ENCODE results near the gene TMEM51.

TMEM51 gene

DNA sequence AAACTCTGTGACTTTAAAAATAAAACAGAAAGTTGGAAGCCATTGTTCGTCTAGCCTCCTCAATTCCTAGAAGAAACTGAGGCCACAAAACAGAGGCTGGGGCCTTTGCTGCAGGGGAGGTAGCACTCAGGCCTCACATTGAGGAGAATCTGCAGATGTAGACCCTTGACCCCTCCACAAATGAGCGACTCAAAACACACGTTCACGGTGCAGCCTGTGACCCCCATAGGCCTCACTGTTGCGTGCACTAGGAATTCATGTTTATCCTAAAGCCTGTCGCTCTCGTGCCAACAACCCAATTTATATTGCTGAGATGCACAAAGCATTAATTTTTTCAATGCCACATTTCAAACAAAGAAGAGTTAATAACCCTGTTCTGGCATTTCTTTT is 5.6 kb downstream of the TMEM51 start:
- H3K4me3 ChIP-seq (replicated peaks; ENCODE audit: low read depth, low read length): no peak overlapping the region
- H3K27me3 ChIP-seq (replicated peaks; ENCODE audit: control insufficient read depth, insufficient read depth, low read length): no peaks in the 10 kb centered on the region; the same call in 1 of the 2 replicates
- no peak for DNase-seq (ENCODE audit: extremely low read depth, insufficient read length)
- no peaks in the 10 kb centered on the region for H3K36me3 ChIP-seq (ENCODE audit: control insufficient read depth, insufficient read depth, low read length)
- no peak for TF ChIP-seq CTCF (IDR thresholded peaks at IDR 0.05; ENCODE audit: insufficient read depth, low read length, poor library complexity, severe bottlenecking)

GRCh38 chr1:15160626-15161025 is 7.1 kb downstream of the TMEM51 start:
- TF ChIP-seq CTCF (IDR thresholded peaks at IDR 0.05; ENCODE audit: insufficient read depth, low read length, poor library complexity, severe bottlenecking): no peak

GRCh38 chr1:15167386-15167785 is 13.8 kb downstream of the TMEM51 start:
- no peak for DNase-seq (ENCODE audit: extremely low read depth, insufficient read length)

More at GRCh38 chr1:15160626-15161025, 7.1 kb downstream of the TMEM51 start:
- Histone ChIP-seq H3K36me3 (ENCODE audit: control insufficient read depth, insufficient read depth, low read length) (no peaks in the 10 kb centered on the region), H3K4me3 (replicated peaks; ENCODE audit: low read depth, low read length) (no peak overlapping the region), H3K27me3 (replicated peaks; ENCODE audit: control insufficient read depth, insufficient read depth, low read length) (no peaks in the 10 kb centered on the region)
- no peak for DNase-seq (ENCODE audit: extremely low read depth, insufficient read length)

GRCh38 chr1:15168479-15168878 is 14.9 kb downstream of the TMEM51 start:
- H3K36me3 ChIP-seq (ENCODE audit: control insufficient read depth, insufficient read depth, low read length): no peaks in the 10 kb centered on the region
- H3K4me3 ChIP-seq (replicated peaks; ENCODE audit: low read depth, low read length): no peak overlapping the region
- DNase-seq (ENCODE audit: extremely low read depth, insufficient read length): no peak
- TF ChIP-seq CTCF (IDR thresholded peaks at IDR 0.05; ENCODE audit: insufficient read depth, low read length, poor library complexity, severe bottlenecking): no peak
- no peaks in the 10 kb centered on the region for H3K27me3 ChIP-seq (replicated peaks; ENCODE audit: control insufficient read depth, insufficient read depth, low read length)

More at GRCh38 chr1:15167386-15167785, 13.8 kb downstream of the TMEM51 start:
- no peak for TF ChIP-seq CTCF (IDR thresholded peaks at IDR 0.05; ENCODE audit: insufficient read depth, low read length, poor library complexity, severe bottlenecking)
- H3K4me3 ChIP-seq (replicated peaks; ENCODE audit: low read depth, low read length): no peak overlapping the region
- no peaks in the 10 kb centered on the region for H3K27me3 ChIP-seq (replicated peaks; ENCODE audit: control insufficient read depth, insufficient read depth, low read length)
- H3K36me3 ChIP-seq (ENCODE audit: control insufficient read depth, insufficient read depth, low read length): no peaks in the 10 kb centered on the region

DNA sequence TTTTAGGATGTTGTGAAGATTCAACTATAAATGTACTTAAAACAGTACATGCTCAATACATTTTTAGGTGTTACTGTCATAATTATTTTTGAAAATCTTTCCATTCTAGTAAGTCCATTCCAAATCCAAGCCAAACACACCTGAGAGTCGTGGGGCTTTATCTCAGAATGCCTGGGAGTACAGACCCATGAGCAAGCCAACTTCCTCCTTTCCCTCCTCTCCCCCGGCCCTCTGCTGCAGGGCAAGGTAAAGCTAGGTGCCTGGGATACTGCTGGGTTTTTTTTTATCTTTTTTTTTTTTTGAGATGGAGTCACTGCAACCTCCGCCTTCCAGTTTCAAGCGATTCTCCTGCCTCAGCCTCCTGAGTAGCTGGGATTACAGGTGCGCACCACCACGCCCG is 16.5 kb downstream of the TMEM51 start:
- no peak overlapping the region for H3K4me3 ChIP-seq (replicated peaks; ENCODE audit: low read depth, low read length)
- H3K27me3 ChIP-seq (replicated peaks; ENCODE audit: control insufficient read depth, insufficient read depth, low read length): no peaks in the 10 kb centered on the region
- TF ChIP-seq CTCF (IDR thresholded peaks at IDR 0.05; ENCODE audit: insufficient read depth, low read length, poor library complexity, severe bottlenecking): no peak
- H3K36me3 ChIP-seq (ENCODE audit: control insufficient read depth, insufficient read depth, low read length): no peaks in the 10 kb centered on the region
- DNase-seq (ENCODE audit: extremely low read depth, insufficient read length): no peak

DNA sequence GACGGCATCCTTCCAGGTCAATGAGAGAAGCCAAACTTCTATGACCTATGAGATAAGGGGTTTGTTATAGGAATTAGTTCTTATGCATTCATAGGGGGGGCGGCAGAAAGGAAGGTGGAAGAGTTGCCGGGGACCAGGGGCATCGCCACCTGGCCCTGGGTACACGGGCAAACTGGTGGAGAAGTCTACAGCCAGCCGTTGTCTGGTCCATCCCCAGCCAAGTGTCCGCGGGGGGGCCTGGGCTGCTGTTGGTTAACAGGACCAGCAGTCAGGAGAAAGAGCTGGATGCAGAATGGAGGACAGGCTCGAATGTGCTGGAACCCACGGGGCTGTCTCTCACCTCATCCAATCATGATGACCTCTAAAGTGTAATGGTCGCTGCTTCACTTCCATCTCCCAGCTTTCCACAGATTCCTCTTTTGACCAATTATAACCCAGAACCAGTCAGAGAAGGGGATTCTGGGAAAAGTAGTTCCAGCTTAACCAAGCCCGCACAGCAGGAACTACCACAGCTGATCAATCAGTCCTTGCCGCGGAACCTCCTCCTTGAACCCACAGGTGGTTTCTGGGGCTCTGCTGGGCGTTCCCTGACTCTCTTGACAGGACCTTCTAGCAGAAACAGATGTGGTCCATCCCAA is 17.8 kb downstream of the TMEM51 start:
- TF ChIP-seq CTCF (IDR thresholded peaks at IDR 0.05; ENCODE audit: insufficient read depth, low read length, poor library complexity, severe bottlenecking): no peak
- DNase-seq (ENCODE audit: extremely low read depth, insufficient read length): no peak
- Histone ChIP-seq H3K36me3 (ENCODE audit: control insufficient read depth, insufficient read depth, low read length) (no peaks in the 10 kb centered on the region), H3K27me3 (replicated peaks; ENCODE audit: control insufficient read depth, insufficient read depth, low read length) (no peaks in the 10 kb centered on the region), H3K4me3 (replicated peaks; ENCODE audit: low read depth, low read length) (no peak overlapping the region)

Data from GM06990 (cell line).